CD4-positive, alpha-beta T cell treated with Interleukin-4 for 1 hour (primary cell): ENCODE results near the gene OR7C2.

Experiments used
- DNase-seq, 2 donors: peaks; one replicate each; pipeline ENCODE4 v3.0.0-alpha.2; 2020 to 2022

The OR7C2 gene

GRCh38 chr19:14979476-14980255, 38.4 kb downstream of the OR7C2 start, which contains the start of gene SLC1A6:
SLC1A6 (minus strand) TSS chr19:14979864; CDS start chr19:14972910, 6,954 bp downstream.
- DNase-seq: no peak

GRCh38 chr19:14985133-14985532, 43.8 kb downstream of the OR7C2 start:
- DNase-seq: no peak
